Calu3 (cell line): ENCODE data around the gene LSAMP. TPM values are rescaled to one million over a fixed set of nuclear protein-coding genes. Genes with fewer than 3 reads are reported as not detected.

Experiments used
- BruUV-seq: library from RNA; stranded (reverse); fragments of 400-500 nt; replicated peaks from 2 replicates; lab custom pipeline; 2021; lab: Mats Ljungman, UMichigan
- CTCF ChIA-PET: fragments of 300-600 bp; sonication (Branson Sonifier 250); formaldehyde crosslinking; loops from one replicate; lab custom pipeline; 2022; ENCODE audit warnings: antibody characterized with exemption; lab: Charles Lee
- DNase-seq: peaks from one replicate; pipeline ENCODE4 v3.0.0; 2022
- H3K27ac Mint-ChIP-seq: one replicate; pipeline ENCODE4 v1.8.0; 2022; ENCODE audit warnings: mixed read lengths; ENCODE audit not compliant: unreplicated experiment
- H3K27me3 Mint-ChIP-seq: one replicate; pipeline ENCODE4 v1.8.0; 2022; ENCODE audit warnings: mixed read lengths; ENCODE audit not compliant: unreplicated experiment
- H3K36me3 Mint-ChIP-seq: one replicate; pipeline ENCODE4 v1.8.0; 2022; ENCODE audit warnings: mild to moderate bottlenecking, moderate library complexity, mixed read lengths; ENCODE audit not compliant: insufficient read depth, unreplicated experiment
- H3K4me1 Mint-ChIP-seq: one replicate; pipeline ENCODE4 v1.8.0; 2022; ENCODE audit warnings: mild to moderate bottlenecking, low read depth, mixed read lengths; ENCODE audit not compliant: unreplicated experiment
- H3K4me3 Mint-ChIP-seq: one replicate; pipeline ENCODE4 v1.8.0; 2022; ENCODE audit warnings: mild to moderate bottlenecking, low read depth, moderate library complexity, mixed read lengths; ENCODE audit not compliant: unreplicated experiment
- H3K9me3 Mint-ChIP-seq: one replicate; pipeline ENCODE4 v1.8.0; 2022; ENCODE audit warnings: low read depth, mixed read lengths; ENCODE audit not compliant: unreplicated experiment
- intact Hi-C: fragments of 100-400 bp; cut with micrococcal nuclease; formaldehyde crosslinking; loops from one replicate; pipeline ENCODE4 v1.10.0; 2022; ENCODE audit not compliant: unreplicated experiment
- total RNA-seq: library from RNA; stranded (reverse); gene quantifications from 2 replicates; pipeline ENCODE4 v1.2.3, GENCODE V29; 2022
- TF ChIP-seq, protein P1 (sequence below): fragments of 200-600 bp; IDR thresholded peaks from one replicate; pipeline ENCODE4 v1.8.0; 2022; ENCODE audit warnings: antibody characterized with exemption; ENCODE audit not compliant: unreplicated experiment

Gene LSAMP
- total RNA-seq, 1 experiment from 2014 or later, result 0.90 TPM

GRCh38 chr3:116030131-116030850 is 415.0 kb downstream of the LSAMP start:
- BruUV-seq, result no TSS peak
- TF ChIP-seq, protein P1, sequence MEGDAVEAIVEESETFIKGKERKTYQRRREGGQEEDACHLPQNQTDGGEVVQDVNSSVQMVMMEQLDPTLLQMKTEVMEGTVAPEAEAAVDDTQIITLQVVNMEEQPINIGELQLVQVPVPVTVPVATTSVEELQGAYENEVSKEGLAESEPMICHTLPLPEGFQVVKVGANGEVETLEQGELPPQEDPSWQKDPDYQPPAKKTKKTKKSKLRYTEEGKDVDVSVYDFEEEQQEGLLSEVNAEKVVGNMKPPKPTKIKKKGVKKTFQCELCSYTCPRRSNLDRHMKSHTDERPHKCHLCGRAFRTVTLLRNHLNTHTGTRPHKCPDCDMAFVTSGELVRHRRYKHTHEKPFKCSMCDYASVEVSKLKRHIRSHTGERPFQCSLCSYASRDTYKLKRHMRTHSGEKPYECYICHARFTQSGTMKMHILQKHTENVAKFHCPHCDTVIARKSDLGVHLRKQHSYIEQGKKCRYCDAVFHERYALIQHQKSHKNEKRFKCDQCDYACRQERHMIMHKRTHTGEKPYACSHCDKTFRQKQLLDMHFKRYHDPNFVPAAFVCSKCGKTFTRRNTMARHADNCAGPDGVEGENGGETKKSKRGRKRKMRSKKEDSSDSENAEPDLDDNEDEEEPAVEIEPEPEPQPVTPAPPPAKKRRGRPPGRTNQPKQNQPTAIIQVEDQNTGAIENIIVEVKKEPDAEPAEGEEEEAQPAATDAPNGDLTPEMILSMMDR, result no peak
- intact Hi-C loops, result no loop called here
- DNase-seq, result no peak
- no peaks in the 10 kb centered on the region for H3K4me1 Mint-ChIP-seq
- no peaks in the 10 kb centered on the region for H3K27me3 Mint-ChIP-seq
- H3K36me3 Mint-ChIP-seq, result no peaks in the 10 kb centered on the region
- H3K4me3 Mint-ChIP-seq, result no peak overlapping the region
- H3K9me3 Mint-ChIP-seq, result no peaks in the 10 kb centered on the region
- CTCF ChIA-PET, result no interaction called here
- no peak overlapping the region for H3K27ac Mint-ChIP-seq

DNA sequence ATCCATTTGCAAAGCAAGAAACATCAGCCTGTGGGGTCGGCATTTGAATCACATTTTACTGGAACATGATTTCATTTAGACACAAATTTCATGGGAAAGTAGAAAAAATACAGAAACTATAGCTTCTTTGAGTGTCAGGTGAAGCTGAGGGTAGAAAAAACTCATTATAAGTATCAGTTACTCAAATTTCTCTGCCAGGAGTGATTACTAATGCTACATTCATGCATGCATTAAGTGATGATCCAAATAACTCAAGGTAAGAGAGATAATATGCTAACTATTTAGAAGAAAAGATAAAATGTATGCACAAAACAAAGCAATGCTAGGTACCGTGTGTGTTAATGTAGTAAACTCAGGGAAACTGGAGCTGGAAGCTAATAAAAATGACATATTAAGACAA is 416.0 kb downstream of the LSAMP start:
- Mint-ChIP-seq H3K27ac (no peak overlapping the region), H3K4me1 (no peaks in the 10 kb centered on the region), H3K9me3 (no peaks in the 10 kb centered on the region), H3K36me3 (no peaks in the 10 kb centered on the region), H3K27me3 (no peaks in the 10 kb centered on the region), H3K4me3 (no peak overlapping the region)
- no TSS peak for BruUV-seq
- CTCF ChIA-PET, result no interaction called here
- intact Hi-C loops, result no loop called here
- TF ChIP-seq, protein P1, result no peak
- no peak for DNase-seq

DNA sequence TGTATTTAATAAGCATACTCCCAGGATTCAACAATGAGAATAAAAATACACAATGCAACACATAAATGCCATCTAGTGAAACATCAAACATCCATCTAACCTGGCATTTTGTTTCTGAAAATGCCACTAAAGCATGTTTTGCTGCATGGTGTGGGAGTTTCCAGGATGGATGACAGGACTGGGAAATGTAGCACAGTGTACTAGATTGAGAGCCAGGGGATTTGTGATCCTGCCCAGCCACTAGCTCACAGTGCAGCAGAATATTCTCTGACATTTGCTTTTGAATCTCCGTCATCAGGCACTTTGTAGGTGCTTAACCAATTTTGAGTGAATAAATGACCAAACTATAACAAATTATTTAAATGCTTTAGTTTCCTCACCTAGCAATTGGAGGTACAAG is 417.1 kb downstream of the LSAMP start:
- no TSS peak for BruUV-seq
- no peaks in the 10 kb centered on the region for H3K36me3 Mint-ChIP-seq
- H3K4me3 Mint-ChIP-seq, result no peak overlapping the region
- H3K27ac Mint-ChIP-seq, result no peak overlapping the region
- no peak for DNase-seq
- no peaks in the 10 kb centered on the region for H3K27me3 Mint-ChIP-seq
- H3K4me1 Mint-ChIP-seq, result no peaks in the 10 kb centered on the region
- intact Hi-C loops, result no loop called here
- H3K9me3 Mint-ChIP-seq, result no peaks in the 10 kb centered on the region
- TF ChIP-seq, protein P1, result no peak
- CTCF ChIA-PET, result no interaction called here

DNA sequence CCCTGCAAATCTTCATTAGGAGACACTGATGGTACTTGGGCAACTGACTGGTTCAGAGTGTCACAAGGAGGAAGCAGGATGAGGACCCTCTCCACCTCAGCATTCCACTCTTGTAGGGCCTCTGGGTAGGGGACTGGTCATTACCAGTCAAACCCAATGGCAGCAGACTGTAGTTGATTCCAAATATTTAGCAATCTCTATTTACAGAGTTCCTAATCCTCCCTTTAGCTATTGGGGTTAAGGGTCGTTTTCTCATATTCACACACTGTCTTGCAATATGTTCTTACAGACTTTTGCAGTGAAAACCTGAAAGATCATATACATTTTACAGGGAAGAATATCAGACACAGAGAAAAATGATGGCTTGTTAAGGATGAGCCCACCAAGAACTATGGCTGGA is 424.3 kb downstream of the LSAMP start:
- no TSS peak for BruUV-seq
- DNase-seq, result no peak
- no peaks in the 10 kb centered on the region for H3K4me1 Mint-ChIP-seq
- H3K27ac Mint-ChIP-seq, result no peak overlapping the region
- no peaks in the 10 kb centered on the region for H3K27me3 Mint-ChIP-seq
- no peaks in the 10 kb centered on the region for H3K9me3 Mint-ChIP-seq
- H3K36me3 Mint-ChIP-seq, result no peaks in the 10 kb centered on the region
- CTCF ChIA-PET, result no interaction called here
- no peak overlapping the region for H3K4me3 Mint-ChIP-seq
- TF ChIP-seq, protein P1, result no peak
- intact Hi-C loops, result no loop called here
